ENCODE measurements around the gene GMPPA. TPM values are rescaled to one million over a fixed set of nuclear protein-coding genes. Genes with fewer than 3 reads are reported as not detected.

Gene GMPPA
- total RNA-seq, 4 donors from 2014 or later, result 5.4 to 29.9 (median 19.8) TPM

DNA sequence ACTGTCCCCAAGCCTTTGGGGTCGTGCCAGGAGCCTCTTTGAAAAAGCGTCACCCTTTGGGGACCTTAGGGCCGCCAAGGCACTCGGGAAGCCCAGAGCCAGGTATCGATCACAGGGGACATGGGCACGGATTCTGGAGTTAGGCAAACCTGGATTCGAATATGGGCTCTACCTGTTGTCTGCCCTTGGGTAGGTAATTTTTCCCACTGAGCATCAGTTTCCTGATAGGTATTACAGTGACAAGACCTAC lies 54.4 kb downstream of the GMPPA start:
- WGBS, 2 donors, result 31 to 41% methylated on average over 5 to 7 of the region's 7 CpGs
- no peak for DNase-seq (ENCODE audit: low spot score in 2 of 2)
- no peak for TF ChIP-seq CTCF (IDR thresholded peaks at IDR 0.05)
- TF ChIP-seq POLR2A (IDR thresholded peaks at IDR 0.05), result no peak
- intact Hi-C loops (cut with DNase I; ENCODE audit: low total_unique reads), result loop anchor here (10.0 kb wide), 1 partner anchor 82 kb away; no protein-coding TSS in a partner anchor
- no peak overlapping the region for H3K4me3 ChIP-seq (ENCODE audit: low read depth, poor library complexity, severe bottlenecking)

DNA sequence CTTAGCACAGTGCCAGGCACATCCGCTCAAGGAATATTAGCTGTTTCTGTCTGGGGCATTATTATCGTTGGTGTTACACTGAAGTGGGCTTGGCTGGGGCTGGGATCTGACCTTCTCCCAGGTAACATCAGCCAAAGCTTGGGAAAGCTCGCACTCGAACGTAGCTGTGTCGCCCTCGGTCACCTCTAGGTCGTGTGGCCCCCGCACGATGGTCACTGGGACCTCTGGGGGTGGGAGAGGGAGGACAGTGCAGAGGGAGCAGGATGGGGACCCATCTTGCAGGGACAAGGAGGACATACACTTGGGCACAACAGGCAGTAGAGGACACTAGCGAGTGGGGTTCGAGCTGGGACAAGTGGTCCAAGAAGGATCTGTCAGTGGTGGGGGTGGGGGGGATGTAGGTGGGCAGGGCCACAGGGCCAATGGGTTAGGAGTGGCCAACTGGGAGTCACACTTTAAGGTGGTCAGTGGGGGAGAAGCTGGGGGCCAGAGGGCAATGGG lies 54.8 kb downstream of the GMPPA start:
- TF ChIP-seq POLR2A (IDR thresholded peaks at IDR 0.05) (no peak), CTCF (IDR thresholded peaks at IDR 0.05) (no peak)
- no peak overlapping the region for H3K4me3 ChIP-seq (ENCODE audit: low read depth, poor library complexity, severe bottlenecking)
- intact Hi-C loops (cut with DNase I; ENCODE audit: low total_unique reads), result loop anchor here (10.0 kb wide), 1 partner anchor 81 kb away; no protein-coding TSS in a partner anchor
- DNase-seq (ENCODE audit: low spot score in 2 of 2), result no peak
- WGBS, 2 donors, result 80 to 87% methylated on average over 12 of the region's 12 CpGs

DNA sequence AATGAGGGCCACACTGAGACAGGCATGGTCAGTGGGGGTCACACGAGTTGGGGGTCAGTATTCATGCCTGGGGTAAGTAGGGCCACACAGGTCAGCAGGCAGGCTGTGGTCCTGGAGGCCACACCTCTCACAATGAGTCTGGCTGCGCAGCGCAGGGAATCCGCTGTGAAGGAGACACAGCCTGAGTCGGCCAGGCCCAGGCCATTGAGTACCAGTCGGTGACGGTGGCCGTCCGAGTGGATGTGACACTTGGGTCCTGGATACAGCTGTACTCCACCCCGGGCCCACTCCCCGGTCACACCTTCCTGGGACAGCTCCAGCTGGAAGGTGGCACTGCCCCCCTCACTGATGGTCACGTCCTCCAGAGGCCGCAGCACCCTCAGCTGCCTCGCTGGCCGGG lies 55.7 kb downstream of the GMPPA start:
- H3K4me3 ChIP-seq (ENCODE audit: low read depth, poor library complexity, severe bottlenecking), result no peak overlapping the region
- TF ChIP-seq CTCF (IDR thresholded peaks at IDR 0.05) (no peak), POLR2A (IDR thresholded peaks at IDR 0.05) (no peak)
- WGBS, 2 donors, result 87 to 93% methylated on average over 8 to 13 of the region's 15 CpGs
- DNase-seq (ENCODE audit: low spot score in 2 of 2), result no peak
- intact Hi-C loops (cut with DNase I; ENCODE audit: low total_unique reads), result loop anchor here (10.0 kb wide), 1 partner anchor 80 kb away; no protein-coding TSS in a partner anchor

DNA sequence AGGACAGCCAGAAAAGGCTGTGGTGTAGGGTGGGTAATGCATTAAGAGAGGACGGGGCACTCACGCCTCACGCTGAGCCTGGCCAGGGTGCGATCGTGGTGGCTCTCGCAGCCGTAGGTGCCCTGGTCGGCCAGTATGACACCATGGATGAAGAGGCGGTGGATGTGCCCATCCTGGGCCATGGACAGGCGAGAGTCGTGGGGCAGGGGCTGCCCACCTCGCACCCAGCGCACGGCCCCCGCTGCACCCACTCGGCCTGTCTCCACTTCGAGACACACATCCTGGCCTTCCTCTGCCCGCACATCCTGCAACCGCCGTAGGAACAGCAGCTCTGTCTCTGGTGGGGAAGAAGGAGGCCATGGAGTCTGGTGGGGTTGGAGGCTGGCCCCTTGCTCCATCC lies 57.3 kb downstream of the GMPPA start:
- DNase-seq (ENCODE audit: low spot score in 2 of 2), result no peak
- no peak overlapping the region for H3K4me3 ChIP-seq (ENCODE audit: low read depth, poor library complexity, severe bottlenecking)
- intact Hi-C loops (cut with DNase I; ENCODE audit: low total_unique reads), result loop anchor here (10.0 kb wide), 1 partner anchor 79 kb away; no protein-coding TSS in a partner anchor
- 95 to 97% methylated on average over 15 to 20 of the region's 20 CpGs for WGBS, 2 donors
- TF ChIP-seq POLR2A (IDR thresholded peaks at IDR 0.05) (no peak), CTCF (IDR thresholded peaks at IDR 0.05) (no peak)

DNA sequence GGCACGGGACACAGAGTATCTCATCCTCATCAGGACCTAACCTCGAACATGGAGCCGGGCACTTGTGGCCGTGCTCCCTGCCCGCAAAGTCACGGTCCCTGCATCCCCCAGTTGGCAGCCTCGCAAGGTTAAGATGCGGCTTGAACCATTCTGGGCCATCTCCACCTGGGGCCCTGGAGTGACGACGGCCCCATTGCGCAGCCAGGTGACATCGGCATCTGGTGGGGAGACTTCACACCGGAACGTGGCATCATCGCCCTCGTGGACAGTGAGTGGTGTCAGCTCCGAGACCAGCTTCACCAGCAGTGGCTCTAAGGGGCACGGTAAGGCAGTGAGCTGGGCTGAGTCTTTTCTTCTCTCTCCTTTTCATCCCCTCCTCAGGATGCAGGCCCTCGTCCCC lies 57.7 kb downstream of the GMPPA start:
- no peak for DNase-seq (ENCODE audit: low spot score in 2 of 2)
- TF ChIP-seq CTCF (IDR thresholded peaks at IDR 0.05) (no peak), POLR2A (IDR thresholded peaks at IDR 0.05) (no peak)
- intact Hi-C loops (cut with DNase I; ENCODE audit: low total_unique reads), result loop anchor here (10.0 kb wide), 1 partner anchor 78 kb away; no protein-coding TSS in a partner anchor
- no peak overlapping the region for H3K4me3 ChIP-seq (ENCODE audit: low read depth, poor library complexity, severe bottlenecking)
- WGBS, 2 donors, result 93% methylated on average over 15 to 19 of the region's 19 CpGs

Small RNA genes within 50 kb of the gene (microRNA-seq; reads per million reads assigned to microRNA genes)
- 0 reads per million in 2 donors for gene MIR3132 (ENCODE audit: borderline number of aligned reads in 1 of 2, borderline replicate concordance in 2 of 2)

Other genes starting within 250 kb of the GMPPA start
- gene TUBA4B, start 245.6 kb upstream of the GMPPA start, total RNA-seq, result not detected
- 100 to 1,000 TPM; 181 to 522 (median 240) TPM for gene TUBA4A, start 245.0 kb upstream of the GMPPA start, total RNA-seq
- 100 to 1,000 TPM; 125 to 152 (median 140) TPM for gene DNAJB2, start 219.5 kb upstream of the GMPPA start, total RNA-seq
- gene PTPRN, start 189.5 kb upstream of the GMPPA start, total RNA-seq, result under 1 TPM in 1 of 4 donors, not detected in 3; 0.23 TPM
- not detected for gene RESP18, start 166.1 kb upstream of the GMPPA start, total RNA-seq
- gene DNPEP, start 111.0 kb upstream of the GMPPA start, total RNA-seq, result 10 to 100 TPM; 52.7 to 64.0 (median 57.6) TPM
- gene DES, start 80.5 kb upstream of the GMPPA start, total RNA-seq, result 100 to 1,000 TPM in 1 of 4 donors, 10 to 100 TPM in 3; 19.4 to 163 (median 37.8) TPM
- gene SPEG, start 64.0 kb upstream of the GMPPA start, total RNA-seq, result 10 to 100 TPM in 1 of 4 donors, 1 to 10 TPM in 3; 3.3 to 11.4 (median 5.3) TPM
- under 1 TPM in 1 of 4 donors, not detected in 3; 0.26 TPM for gene ASIC4, start 15.6 kb downstream of the GMPPA start, total RNA-seq
- gene CHPF, start 44.9 kb downstream of the GMPPA start, total RNA-seq, result 10 to 100 TPM; 37.8 to 73.1 (median 58.4) TPM
- gene TMEM198, start 45.1 kb downstream of the GMPPA start, total RNA-seq, result 1 to 10 TPM in 2 of 4 donors, under 1 TPM in 2; 0.17 to 2.1 (median 1.0) TPM
- gene OBSL1, start 72.6 kb downstream of the GMPPA start, total RNA-seq, result 10 to 100 TPM; 34.2 to 52.7 (median 42.7) TPM
- 1 to 10 TPM in 1 of 4 donors, under 1 TPM in 2, not detected in 1; 0.58 to 1.4 (median 0.84) TPM for gene INHA, start 73.4 kb downstream of the GMPPA start, total RNA-seq
- gene STK11IP, start 99.0 kb downstream of the GMPPA start, total RNA-seq, result 10 to 100 TPM; 13.3 to 37.8 (median 18.9) TPM
- gene SLC4A3, start 128.7 kb downstream of the GMPPA start, total RNA-seq, result 1 to 10 TPM in 2 of 4 donors, under 1 TPM in 2; 0.34 to 2.1 (median 0.90) TPM